HK-2 (cell line): ENCODE measurements around the gene DEXI.
"Not testable (repeated sequence)": the region's sequence is repeated elsewhere in the genome, so short reads cannot be mapped to it uniquely, and the experiment has no call there.

ENCODE experiments used
- DNase-seq: peaks from one replicate; pipeline ENCODE4 v3.0.0-alpha.2; 2018; ENCODE audit not compliant: unreplicated experiment

Gene DEXI

DNA sequence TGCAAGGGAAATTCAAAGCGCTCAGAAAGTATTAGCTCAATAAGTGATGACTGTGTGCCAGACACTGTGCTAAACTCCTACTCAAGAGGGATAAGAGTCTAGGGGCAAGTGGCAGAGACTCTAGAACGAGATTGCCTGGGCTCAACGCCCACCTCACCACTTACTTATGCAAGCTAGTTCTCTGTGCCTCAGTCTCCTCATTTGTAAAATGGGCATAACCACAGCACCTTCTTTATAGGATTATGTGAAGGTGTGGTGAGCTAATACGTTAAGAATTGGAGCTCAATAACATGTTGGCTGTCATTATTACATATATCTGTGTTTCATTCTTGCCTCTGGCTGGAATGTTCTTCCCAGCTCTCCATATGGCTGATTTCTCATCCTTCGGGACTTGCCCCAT, 15.4 kb downstream of the DEXI start:
- DNase-seq, result no peak

DNA sequence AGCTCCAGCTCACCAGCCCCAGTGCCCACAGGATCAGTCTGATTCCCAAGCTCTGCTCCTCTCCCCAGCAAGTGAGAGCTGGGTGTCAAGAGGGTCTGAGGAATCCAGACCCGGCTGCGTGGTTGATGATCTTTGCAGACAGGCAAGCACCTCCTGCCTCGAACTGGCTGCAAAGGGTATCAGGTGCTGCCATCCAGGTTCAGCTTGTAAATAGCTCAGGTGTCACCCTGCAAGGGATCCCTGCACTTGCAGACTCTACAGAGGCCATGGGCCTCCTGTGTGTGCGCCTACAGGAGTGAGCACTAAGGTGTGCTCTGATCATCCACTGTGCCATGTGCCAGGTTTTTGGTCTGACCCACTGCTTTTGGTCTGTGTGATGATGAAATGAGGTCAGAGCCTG, 16.2 kb downstream of the DEXI start:
- DNase-seq, result no peak

DNA sequence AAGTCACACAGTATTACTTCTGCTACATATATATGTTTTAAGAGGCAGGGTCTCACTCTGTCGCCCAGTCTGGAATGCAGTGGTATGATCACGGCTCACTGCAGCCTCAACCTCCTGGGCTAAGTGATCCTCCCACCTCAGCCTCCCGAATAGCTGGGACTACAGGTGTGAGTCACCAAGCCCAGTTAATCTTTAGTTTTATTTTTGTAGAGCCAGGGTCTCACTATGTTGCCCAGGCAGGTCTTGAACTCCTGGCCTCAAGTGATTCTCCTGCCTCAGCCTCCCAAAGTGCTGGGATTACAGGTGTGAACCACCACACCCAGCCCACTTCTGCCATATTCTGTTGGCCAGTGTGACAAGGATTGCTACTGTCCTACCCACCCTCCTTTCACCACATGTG, 17.0 kb downstream of the DEXI start:
- not testable (repeated sequence) for DNase-seq

DNA sequence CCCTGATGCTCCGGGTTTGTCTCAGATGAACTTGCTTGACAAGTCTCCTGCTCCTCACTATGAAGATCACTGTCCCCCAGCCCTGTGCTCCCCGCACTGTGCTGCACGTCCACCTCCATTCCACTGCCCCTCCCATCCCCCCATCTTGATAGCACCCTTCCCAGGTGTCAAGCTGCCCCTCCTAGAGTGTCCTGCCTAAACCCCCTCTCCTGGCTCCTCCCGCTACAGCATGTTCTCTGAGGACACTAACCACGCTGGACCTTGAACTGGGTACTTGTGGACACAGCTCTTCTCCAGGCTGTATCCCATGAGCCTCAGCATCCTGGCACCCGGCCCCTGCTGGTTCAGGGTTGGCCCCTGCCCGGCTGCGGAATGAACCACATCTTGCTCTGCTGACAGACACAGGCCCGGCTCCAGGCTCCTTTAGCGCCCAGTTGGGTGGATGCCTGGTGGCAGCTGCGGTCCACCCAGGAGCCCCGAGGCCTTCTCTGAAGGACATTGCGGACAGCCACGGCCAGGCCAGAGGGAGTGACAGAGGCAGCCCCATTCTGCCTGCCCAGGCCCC, 18.5 kb downstream of the DEXI start:
- no peak for DNase-seq

DNA sequence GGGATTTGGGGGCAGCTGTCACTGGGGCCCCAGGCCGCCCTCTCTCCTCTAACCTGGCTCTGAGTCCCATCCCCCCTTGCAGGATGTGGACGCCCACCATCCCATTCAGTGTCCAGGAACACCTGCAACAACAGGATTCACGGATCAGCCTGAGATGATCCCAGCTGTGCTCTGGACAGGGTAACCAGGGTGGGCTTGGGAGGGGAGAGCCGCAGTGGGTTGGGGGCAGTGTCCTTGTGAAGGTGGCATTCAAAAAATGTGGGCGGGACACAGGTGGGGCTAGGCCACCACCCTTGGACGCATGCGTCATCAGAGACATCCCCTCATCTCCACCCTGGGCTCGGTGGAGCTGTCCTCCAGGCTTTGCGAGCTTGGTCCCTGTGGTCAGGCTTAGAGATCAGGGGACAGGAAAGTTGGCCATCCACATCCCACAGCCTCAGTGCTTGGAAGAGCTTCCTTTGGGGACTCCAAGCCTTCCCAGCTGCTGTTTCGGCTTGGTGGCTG, 19.1 kb downstream of the DEXI start:
- no peak for DNase-seq

DNA sequence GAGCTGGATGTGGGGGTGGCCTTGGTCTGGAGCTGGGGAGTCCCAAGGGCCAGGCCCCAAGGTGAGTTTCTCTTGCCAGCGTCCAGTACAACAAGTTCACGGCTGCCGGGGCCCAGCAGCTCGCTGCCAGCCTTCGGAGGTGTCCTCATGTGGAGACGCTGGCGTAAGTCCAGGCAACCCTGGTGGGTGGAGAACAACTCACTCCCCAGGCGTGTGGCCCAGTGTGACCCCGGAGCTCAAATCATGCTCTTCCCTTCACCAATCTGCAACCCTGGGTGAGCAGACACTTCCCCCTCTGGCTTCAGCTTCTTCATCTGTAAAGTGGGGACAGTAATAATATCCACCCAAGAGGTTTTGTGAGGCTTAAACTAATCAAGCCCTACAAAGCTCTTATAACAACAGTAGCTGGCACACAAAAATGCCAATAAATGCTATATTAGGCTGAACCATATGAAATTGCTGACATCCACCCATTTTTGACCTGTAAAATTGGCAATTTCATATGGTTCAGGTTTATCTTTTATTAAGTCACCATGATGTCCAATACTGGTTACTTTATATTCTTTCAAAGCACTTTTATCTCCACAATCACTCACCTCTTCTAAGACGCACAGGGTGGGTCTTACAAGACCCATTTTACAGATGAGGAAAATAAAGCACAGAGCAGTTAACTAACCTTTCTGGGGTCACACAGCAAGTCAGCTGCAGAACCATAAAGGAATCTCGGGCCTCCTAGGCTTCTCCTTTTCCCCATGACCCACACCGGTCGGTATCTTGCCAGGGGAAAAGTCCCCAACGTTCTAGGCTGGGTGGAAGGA, 19.7 kb downstream of the DEXI start:
- no peak for DNase-seq

DNA sequence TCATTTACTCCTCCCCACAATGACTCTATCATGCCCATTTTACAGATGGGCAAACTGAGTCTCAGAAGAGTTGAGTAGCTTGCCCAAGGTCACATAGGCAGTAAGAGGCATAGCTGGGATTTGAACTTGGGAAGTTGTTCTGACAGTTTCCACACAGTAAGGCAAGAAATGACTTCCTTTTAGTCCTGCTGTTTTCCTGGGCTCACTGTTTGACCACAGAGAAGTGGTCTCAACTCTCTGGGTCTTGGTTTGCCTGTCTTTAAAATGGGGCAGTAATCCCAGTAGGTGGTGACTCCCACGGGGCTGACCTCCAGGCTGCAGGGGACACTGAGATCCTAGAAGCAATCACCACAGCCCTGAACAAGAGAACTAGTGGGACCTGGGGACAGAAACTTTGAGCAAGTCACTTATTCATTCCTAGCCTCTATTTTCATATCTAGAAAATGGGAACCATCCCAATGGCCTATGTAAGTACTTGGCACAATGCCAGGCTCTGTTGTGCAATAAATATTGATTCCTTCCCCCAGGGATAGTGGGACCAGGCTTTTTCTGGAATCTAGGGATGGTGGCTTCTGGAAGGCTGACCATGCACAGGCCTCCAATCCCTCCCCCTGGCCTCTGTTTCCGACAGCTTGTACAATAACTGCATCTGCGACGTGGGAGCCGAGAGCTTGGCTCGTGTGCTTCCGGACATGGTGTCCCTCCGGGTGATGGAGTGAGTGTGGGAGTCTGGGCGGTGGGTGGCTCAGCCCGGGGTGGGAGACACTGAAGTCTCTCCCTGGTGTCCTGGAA, 20.5 kb downstream of the DEXI start:
- DNase-seq, result no peak

DNA sequence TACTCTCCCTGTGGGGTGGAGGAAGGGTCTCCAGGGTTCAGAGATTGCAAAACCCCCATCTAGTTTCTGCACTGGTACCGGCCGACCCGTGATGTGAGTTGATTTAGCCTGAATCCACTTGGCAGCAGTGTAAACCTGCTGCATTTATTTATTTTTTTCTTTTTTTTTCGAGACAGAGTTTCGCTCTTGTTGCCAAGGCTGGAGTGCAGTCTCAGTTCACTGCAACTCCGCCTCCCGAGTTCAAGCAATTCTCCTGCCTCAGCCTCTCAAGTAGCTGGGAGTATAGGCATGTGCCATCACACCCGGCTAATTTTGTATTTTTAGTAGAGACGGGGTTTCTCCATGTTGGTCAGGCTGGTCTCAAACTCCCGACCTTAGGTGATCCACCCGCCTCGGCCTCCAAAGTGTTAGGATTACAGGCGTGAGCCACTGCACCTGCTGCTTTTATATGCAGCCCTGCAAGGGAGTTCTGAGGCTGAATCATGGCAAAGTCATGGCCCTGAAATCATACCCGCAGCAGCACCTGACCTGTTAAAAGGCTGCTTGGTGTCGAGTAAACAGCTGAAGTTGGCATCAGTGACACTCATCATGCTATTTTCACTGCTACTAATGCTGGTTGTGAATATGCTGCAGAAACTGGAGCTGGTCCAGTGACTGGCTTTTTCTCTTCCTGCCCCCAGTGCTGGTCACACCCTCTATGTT, 21.4 kb downstream of the DEXI start:
- DNase-seq, result no peak

DNA sequence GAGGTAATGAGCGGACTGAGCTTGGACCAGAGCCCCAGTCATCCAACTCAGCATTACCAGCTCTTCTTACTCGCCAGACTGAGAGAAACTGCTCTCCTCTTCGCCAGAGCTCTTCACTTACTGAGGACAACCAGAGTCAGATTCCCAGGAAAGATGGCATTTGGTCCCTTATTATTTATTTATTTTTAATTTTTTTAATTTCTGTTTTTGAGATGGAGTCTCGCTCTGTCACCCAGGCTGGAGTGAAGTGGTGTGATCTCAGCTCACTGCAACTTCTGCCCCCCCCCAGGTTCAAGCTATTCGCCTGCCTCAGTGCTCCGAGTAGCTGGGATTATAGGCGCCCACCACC, 23.3 kb downstream of the DEXI start:
- no peak for DNase-seq

DNA sequence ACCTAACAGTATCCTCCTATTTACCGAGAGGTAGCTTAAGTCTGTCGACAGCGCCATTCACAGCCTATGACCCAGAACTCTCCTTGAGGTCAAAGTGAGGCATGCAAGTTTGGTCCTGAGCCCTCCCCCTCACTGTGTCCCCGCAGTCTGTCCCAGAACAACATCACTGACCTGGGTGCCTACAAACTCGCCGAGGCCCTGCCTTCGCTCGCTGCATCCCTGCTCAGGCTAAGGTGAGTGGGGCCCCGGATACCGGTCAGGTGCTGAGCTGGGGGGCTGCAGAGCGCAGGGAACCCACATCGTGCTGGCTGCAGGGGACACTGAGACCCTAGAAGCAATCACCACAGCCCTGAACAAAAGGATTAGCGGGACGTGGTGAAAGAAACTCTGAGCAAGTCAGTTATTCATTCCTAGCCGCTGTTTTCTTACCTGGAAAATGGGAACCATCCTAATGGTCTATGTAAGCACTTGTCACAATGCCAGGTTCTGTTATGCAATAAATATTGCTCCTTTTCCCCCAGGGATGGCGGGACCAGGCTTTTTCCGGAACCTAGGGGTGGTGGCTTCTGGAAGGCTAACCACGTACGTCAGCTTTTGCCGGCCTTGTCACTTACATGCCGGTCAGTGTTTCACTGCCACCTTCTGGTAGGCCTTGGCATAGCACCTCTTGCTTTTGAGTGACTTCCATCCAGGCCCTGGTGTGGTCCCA, 23.8 kb downstream of the DEXI start:
- DNase-seq, result peak; percentile 79

DNA sequence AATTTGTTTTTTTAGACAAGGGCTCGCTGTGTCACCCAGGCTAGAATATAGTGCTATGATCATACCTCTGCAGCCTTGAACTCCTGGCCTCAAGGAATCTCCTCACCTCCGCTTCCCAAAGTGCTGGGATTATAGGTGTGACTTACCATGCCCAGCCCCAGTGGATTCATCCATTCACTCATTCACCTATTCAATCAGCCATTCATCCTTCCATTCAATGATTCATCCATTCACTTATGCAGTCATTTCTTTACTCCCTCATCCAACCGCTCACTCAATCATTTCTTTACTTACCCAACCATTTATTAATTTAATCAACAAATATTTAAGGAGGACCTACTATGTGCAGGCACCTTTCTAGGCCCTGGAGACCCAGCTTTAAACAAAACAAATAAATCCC, 25.7 kb downstream of the DEXI start:
- no peak for DNase-seq

DNA sequence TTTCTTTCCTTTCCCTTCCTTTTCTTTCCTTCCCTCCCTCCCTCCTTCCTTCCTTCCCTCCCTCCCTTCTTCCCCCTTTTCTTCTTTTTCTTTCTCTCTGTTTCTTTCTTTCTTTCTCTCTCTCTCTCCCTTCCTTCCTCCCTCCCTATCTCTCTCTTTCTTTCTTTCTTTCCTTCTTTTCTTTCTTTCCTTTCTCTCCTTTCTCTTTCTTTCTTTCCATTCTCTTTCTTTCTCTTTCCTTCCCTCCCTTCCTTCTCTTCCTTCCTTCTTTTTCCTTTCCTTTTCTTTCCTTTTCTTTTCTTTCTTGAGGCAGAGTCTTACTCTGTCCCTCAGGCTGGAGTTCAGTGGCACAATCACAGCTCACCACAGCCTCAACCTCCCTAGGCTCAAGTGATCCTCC, 31.0 kb downstream of the DEXI start:
- no peak for DNase-seq

DNA sequence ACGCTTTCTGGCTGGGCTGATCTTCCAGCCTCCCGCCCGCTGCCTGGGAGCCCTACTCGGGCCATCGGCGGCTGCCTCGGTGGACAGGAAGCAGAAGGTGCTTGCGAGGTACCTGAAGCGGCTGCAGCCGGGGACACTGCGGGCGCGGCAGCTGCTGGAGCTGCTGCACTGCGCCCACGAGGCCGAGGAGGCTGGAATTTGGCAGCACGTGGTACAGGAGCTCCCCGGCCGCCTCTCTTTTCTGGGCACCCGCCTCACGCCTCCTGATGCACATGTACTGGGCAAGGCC, 34.6 kb downstream of the DEXI start:
- no peak for DNase-seq

DNA sequence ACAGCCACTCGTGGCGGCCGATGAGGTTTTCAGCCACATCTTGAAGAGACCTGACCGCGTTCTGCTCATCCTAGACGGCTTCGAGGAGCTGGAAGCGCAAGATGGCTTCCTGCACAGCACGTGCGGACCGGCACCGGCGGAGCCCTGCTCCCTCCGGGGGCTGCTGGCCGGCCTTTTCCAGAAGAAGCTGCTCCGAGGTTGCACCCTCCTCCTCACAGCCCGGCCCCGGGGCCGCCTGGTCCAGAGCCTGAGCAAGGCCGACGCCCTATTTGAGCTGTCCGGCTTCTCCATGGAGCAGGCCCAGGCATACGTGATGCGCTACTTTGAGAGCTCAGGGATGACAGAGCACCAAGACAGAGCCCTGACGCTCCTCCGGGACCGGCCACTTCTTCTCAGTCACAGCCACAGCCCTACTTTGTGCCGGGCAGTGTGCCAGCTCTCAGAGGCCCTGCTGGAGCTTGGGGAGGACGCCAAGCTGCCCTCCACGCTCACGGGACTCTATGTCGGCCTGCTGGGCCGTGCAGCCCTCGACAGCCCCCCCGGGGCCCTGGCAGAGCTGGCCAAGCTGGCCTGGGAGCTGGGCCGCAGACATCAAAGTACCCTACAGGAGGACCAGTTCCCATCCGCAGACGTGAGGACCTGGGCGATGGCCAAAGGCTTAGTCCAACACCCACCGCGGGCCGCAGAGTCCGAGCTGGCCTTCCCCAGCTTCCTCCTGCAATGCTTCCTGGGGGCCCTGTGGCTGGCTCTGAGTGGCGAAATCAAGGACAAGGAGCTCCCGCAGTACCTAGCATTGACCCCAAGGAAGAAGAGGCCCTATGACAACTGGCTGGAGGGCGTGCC, 35.1 kb downstream of the DEXI start:
- no peak for DNase-seq

DNA sequence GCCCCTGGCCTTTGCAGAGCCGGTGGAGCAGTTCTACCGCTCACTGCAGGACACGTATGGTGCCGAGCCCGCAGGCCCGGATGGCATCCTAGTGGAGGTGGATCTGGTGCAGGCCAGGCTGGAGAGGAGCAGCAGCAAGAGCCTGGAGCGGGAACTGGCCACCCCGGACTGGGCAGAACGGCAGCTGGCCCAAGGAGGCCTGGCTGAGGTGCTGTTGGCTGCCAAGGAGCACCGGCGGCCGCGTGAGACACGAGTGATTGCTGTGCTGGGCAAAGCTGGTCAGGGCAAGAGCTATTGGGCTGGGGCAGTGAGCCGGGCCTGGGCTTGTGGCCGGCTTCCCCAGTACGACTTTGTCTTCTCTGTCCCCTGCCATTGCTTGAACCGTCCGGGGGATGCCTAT, 35.8 kb downstream of the DEXI start:
- no peak for DNase-seq

DNA sequence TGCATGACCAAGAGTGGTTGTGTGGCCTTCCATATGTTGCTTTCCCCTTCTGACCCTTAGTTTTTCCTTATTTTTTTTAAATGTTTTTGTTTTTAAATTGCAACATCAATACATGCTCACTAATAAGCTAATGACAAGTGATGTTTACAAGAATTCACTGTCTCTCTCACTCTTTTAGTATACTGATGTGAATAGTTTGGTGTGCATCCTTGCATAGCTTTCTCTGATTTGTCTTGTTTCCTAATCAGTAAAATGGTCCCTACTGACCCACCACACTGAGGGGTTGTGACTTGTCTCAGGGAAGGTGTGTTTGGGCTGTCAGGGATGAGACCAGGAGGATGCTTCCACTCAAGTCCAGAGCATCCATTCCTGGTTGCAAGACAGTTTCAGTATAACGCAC, 39.3 kb downstream of the DEXI start:
- DNase-seq, result no peak

DNA sequence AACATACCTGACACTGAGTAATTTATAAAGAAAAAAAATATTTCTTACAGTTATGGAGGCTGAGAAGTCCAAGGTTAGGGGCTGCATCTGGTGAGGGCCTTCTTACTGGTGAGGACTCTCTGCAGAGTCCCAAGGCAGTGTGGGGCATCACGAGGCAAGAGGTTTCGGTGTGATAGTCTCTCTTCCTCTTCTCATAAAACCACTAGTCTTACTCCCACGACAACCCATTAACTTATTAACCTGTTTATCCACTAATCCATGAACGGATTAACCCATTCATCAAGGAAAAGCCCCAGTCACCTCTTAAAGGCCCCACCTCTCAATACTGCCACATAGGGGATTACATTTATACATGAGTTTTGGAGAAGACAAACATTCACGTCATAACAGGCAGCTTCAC, 45.1 kb downstream of the DEXI start:
- no peak for DNase-seq

DNA sequence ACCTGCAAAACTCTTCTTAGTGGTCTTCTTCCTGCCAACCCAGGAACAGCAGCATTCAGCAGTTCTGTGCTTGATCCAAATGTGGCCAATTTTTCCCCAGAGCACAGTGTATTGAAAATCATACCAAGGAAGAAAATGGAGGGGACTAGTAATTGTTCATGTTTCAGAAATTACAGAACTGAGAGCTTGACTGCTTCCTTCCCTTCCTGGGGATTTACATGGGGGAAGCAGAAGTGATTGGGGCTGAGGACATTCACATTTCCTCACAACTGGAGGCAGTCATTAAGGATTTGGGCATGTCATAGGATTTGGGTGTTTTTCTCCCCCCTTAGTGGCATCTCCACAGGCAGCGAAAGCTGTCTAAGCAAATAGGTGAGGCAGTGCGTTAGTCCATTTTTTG, 45.5 kb downstream of the DEXI start:
- DNase-seq, result no peak

DNA sequence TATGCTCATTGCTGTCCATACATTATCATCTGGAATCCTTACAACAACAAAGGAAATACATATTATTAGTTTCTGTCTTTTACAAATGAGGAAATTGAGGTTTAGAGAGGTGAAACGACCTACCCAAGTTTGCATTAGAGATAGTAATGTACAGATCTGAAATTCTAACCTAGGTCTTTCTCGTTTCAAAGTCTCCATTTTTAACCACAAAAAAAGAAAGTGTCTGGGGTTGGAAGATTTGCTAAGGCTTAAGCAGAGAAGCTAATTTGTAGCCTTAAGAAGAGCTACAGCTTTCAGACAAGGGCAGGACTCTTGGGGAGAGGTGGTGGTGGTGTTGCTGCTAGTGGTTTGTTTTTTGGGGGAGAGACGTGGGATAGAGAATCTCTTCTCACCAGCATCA, 46.1 kb downstream of the DEXI start:
- DNase-seq, result no peak

DNA sequence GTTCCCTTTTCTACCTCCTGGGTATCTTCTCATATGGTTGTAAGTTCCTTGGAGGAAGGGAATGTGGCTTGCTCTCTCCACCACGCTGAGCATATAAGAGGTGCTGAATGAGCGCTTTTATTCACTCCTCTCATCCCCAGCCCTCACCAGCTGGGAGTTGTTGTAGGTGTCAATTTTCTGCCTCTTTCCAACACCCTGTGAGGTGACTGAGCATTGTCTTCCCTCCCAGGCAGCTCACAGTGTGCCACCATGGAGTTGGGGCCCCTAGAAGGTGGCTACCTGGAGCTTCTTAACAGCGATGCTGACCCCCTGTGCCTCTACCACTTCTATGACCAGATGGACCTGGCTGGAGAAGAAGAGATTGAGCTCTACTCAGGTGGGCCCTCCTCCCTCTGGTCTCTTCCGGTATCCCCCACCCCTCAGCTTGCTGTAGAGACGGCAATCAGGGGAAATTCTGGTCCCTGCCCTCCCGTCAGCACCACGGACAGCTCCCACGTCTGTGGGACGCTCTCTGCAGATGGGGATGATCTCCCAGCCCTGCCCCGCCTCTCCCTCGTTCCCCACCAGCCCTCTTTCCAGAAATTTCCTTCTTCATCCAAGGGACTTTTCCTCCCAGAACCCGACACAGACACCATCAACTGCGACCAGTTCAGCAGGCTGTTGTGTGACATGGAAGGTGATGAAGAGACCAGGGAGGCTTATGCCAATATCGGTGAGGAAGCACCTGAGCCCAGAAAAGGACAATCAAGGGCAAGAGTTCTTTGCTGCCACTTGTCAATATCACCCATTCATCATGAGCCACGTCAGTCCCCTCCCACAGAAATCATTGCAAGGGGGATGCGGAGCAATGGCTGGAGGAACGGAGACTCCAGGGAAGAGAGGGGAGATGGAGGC, 47.0 kb downstream of the DEXI start:
- peak; percentile 21 for DNase-seq
